Ishikawa (cell line): Measurements from ENCODE around the gene TMC3.

Experiments
- CEBPB ChIP-seq: IDR thresholded peaks from 2 replicates; pipeline ENCODE4 v1.6.1; 2012
- CREB1 ChIP-seq: IDR thresholded peaks from 2 replicates; pipeline ENCODE4 v1.6.1; 2012; ENCODE audit warnings: low read depth
- EGR1 ChIP-seq: IDR thresholded peaks from 2 replicates; pipeline ENCODE4 v1.6.1; 2012
- EP300 ChIP-seq: IDR thresholded peaks from 2 replicates; pipeline ENCODE4 v1.6.1; 2012; ENCODE audit warnings: borderline replicate concordance
- FOXM1 ChIP-seq: IDR thresholded peaks from 2 replicates; pipeline ENCODE4 v1.6.1; 2012; ENCODE audit warnings: low read depth, borderline replicate concordance
- NFIC ChIP-seq: IDR thresholded peaks from 2 replicates; pipeline ENCODE4 v1.6.1; 2012
- RAD21 ChIP-seq: IDR thresholded peaks from 2 replicates; pipeline ENCODE4 v1.6.1; 2012; ENCODE audit warnings: low read depth
- REST ChIP-seq: IDR thresholded peaks from 2 replicates; pipeline ENCODE4 v1.6.1; 2012; ENCODE audit warnings: low read depth, mild to moderate bottlenecking
- TAF1 ChIP-seq: IDR thresholded peaks from 2 replicates; pipeline ENCODE4 v1.6.1; 2012; ENCODE audit warnings: low read depth, mild to moderate bottlenecking
- TCF12 ChIP-seq: IDR thresholded peaks from 2 replicates; pipeline ENCODE4 v1.6.1; 2012; ENCODE audit warnings: low read depth
- TEAD4 ChIP-seq: IDR thresholded peaks from 2 replicates; pipeline ENCODE4 v1.6.1; 2012
- YY1 ChIP-seq: IDR thresholded peaks from 2 replicates; pipeline ENCODE4 v1.6.1; 2012; ENCODE audit warnings: low read depth
- ZBTB7A ChIP-seq: IDR thresholded peaks from 2 replicates; pipeline ENCODE4 v1.6.1; 2012; ENCODE audit warnings: low read depth
- TF ChIP-seq, protein P1 (sequence below): IDR thresholded peaks from 2 replicates; pipeline ENCODE4 v1.6.1; 2012
- TF ChIP-seq, protein P2 (sequence below): IDR thresholded peaks from 2 replicates; pipeline ENCODE4 v1.6.1; 2012

Gene TMC3

GRCh38 chr15:81288040-81288439, 86.0 kb downstream of the TMC3 start:
- TF ChIP-seq, protein P1, sequence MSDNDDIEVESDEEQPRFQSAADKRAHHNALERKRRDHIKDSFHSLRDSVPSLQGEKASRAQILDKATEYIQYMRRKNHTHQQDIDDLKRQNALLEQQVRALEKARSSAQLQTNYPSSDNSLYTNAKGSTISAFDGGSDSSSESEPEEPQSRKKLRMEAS: no peak
- no peak for TF ChIP-seq CEBPB
- no peak for TF ChIP-seq NFIC
- no peak for TF ChIP-seq YY1
- TF ChIP-seq EP300: no peak
- no peak for TF ChIP-seq FOXM1
- TF ChIP-seq EGR1: no peak
- no peak for TF ChIP-seq TEAD4
- TF ChIP-seq ZBTB7A: no peak
- no peak for TF ChIP-seq TCF12
- no peak for TF ChIP-seq CREB1
- TF ChIP-seq REST: no peak
- no peak for TF ChIP-seq RAD21
- no peak for TF ChIP-seq TAF1
- TF ChIP-seq, protein P2, sequence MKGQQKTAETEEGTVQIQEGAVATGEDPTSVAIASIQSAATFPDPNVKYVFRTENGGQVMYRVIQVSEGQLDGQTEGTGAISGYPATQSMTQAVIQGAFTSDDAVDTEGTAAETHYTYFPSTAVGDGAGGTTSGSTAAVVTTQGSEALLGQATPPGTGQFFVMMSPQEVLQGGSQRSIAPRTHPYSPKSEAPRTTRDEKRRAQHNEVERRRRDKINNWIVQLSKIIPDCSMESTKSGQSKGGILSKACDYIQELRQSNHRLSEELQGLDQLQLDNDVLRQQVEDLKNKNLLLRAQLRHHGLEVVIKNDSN: no peak

- no peak for TF ChIP-seq REST
- TF ChIP-seq, protein P2: no peak
- TF ChIP-seq RAD21: no peak
- no peak for TF ChIP-seq EP300
- no peak for TF ChIP-seq NFIC
- TF ChIP-seq TEAD4: no peak
- no peak for TF ChIP-seq CREB1
- no peak for TF ChIP-seq EGR1
- TF ChIP-seq, protein P1: no peak
- no peak for TF ChIP-seq ZBTB7A
- no peak for TF ChIP-seq CEBPB
- TF ChIP-seq YY1: no peak
- TF ChIP-seq FOXM1: no peak
- no peak for TF ChIP-seq TCF12
- TF ChIP-seq TAF1: no peak
Observed at GRCh38 chr15:81286621-81287121, 87.3 kb downstream of the TMC3 start.

DNA sequence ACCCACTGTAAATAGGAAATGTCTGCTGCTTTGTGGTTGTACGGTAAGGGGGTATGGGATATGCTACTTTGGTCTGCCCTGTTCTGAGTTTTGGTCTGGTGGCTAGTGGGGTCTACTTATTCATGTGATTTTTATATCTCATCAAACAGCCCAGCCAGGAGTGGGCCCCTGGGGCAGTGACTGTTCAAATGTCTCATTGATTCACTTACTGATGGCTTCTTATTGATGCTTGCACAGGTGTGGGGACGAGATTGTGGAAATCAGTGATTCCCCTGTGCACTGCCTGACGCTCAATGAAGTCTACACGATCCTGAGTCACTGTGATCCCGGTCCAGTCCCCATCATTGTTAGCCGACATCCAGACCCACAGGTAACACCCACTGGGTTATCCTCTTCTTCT, 88.6 kb downstream of the TMC3 start:
- TF ChIP-seq CREB1: no peak
- no peak for TF ChIP-seq EGR1
- TF ChIP-seq TEAD4: no peak
- TF ChIP-seq CEBPB: no peak
- TF ChIP-seq YY1: no peak
- TF ChIP-seq NFIC: no peak
- no peak for TF ChIP-seq RAD21
- no peak for TF ChIP-seq ZBTB7A
- no peak for TF ChIP-seq REST
- no peak for TF ChIP-seq TAF1
- TF ChIP-seq TCF12: no peak
- TF ChIP-seq, protein P1: no peak
- TF ChIP-seq, protein P2: no peak
- TF ChIP-seq FOXM1: no peak
- TF ChIP-seq EP300: no peak
